H54 (cell line): Measurements from ENCODE around the gene ADGRV1.

ENCODE experiments used
- DNase-seq: peaks from one replicate; pipeline ENCODE4 v3.0.0; 2011; ENCODE audit warnings: low spot score, mixed read lengths; ENCODE audit not compliant: insufficient read length
- FAIRE-seq: peaks from 3 replicates; lab custom pipeline; 2011; peaks lifted over from hg19 to GRCh38; lab: Jason Lieb, UNC
- POLR2A ChIP-seq: IDR thresholded peaks from 2 replicates; pipeline ENCODE4 v1.6.1; 2011; ENCODE audit warnings: low read depth, mild to moderate bottlenecking, low read length

ADGRV1 gene

GRCh38 chr5:90866915-90867731 lies 308.5 kb downstream of the ADGRV1 start:
- TF ChIP-seq POLR2A: no peak
- FAIRE-seq (no peak), DNase-seq (no peak)

- DNase-seq (no peak), FAIRE-seq (no peak)
- TF ChIP-seq POLR2A: no peak
These were observed 310.2 kb downstream of the ADGRV1 start for GRCh38 chr5:90868799-90869198.

GRCh38 chr5:90871391-90871991 lies 312.9 kb downstream of the ADGRV1 start:
- no peak for DNase-seq
- no peak for FAIRE-seq
- no peak for TF ChIP-seq POLR2A

- DNase-seq (no peak), FAIRE-seq (no peak)
- TF ChIP-seq POLR2A: no peak
These were observed 314.5 kb downstream of the ADGRV1 start for GRCh38 chr5:90873033-90873517.

DNA sequence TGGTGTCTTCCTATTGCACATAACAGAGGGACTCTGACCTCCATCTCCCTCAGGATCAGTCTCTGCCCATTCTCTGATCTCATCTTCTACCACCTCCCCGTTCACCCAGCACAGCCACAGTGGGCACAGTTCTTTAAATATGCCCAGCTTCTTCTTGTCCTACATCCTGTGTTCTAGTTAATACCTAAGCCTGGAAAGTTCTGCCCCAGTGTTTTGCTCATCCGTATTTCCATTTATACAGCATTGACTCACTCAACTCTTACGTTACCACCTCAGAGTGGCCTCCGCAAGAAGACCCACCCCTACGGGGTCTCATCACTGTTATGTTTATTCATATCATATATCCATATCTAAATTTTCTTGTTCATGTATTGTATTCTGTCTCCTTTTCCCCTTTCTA lies 315.5 kb downstream of the ADGRV1 start:
- FAIRE-seq (no peak), DNase-seq (no peak)
- no peak for TF ChIP-seq POLR2A

DNA sequence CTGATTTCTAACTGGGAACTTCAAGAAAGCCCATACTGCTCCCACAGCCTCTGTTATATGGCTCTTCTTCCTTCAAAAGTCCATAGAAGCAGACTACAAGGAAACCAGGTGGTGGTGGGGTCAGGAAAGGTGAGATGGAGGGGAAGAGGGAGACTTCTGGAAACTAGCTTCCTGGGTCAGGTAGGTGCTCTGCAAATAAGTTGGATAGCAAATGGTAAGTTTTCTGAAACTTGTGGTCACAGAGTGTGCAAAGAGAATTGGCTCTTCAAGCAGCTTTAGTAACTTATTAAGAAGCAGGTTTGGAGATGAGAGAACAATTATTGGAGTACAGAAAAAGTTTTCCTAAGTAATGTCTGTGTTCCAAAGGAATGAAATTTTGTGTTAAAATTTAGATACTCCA lies 316.9 kb downstream of the ADGRV1 start:
- TF ChIP-seq POLR2A: no peak
- DNase-seq (no peak), FAIRE-seq (no peak)

GRCh38 chr5:90876366-90876765 lies 317.8 kb downstream of the ADGRV1 start:
- DNase-seq (no peak), FAIRE-seq (no peak)
- TF ChIP-seq POLR2A: no peak

DNA sequence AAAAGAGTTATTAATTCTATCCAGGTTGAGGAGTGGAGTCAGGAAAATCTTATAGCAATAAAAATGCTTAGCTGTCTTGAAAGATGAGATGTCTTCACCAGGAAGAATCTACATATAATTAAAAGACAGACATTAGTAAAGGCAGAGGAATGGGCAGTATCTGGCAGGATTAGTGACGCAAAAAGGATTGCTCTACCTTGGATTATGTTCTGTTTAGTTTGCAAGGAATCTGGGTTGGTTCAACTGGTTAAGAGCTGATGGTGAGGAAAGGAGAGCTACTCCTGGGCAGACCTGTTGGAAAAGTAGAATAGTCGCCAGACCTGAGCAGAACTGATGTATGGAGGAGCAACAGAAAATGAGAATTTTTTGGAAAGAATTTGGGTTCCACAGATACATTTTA lies 318.5 kb downstream of the ADGRV1 start:
- no peak for TF ChIP-seq POLR2A
- FAIRE-seq: no peak
- DNase-seq: no peak

DNA sequence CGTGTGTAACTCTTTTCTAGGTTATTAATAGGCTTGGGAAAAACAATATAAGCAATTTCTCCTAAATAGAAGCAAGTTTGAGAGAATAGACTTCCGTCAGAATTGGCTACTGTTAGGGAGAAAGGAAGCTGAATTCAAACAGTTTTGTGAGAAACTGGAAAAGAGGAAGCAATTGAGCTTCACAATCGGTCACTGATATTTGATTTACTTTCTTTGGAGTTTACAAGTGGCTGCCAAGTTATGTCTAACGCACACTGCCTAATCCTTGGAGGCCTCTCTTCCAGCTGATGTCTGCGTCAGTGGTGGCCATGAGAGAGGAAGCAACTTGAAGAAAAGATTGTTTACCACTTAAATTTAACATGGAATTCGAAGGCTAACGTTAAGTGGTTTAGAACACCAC lies 319.5 kb downstream of the ADGRV1 start:
- FAIRE-seq (no peak), DNase-seq (no peak)
- no peak for TF ChIP-seq POLR2A

- TF ChIP-seq POLR2A: no peak
- FAIRE-seq (peak; percentile 43), DNase-seq (no peak)
These were observed 320.1 kb downstream of the ADGRV1 start for GRCh38 chr5:90878549-90879196.

DNA sequence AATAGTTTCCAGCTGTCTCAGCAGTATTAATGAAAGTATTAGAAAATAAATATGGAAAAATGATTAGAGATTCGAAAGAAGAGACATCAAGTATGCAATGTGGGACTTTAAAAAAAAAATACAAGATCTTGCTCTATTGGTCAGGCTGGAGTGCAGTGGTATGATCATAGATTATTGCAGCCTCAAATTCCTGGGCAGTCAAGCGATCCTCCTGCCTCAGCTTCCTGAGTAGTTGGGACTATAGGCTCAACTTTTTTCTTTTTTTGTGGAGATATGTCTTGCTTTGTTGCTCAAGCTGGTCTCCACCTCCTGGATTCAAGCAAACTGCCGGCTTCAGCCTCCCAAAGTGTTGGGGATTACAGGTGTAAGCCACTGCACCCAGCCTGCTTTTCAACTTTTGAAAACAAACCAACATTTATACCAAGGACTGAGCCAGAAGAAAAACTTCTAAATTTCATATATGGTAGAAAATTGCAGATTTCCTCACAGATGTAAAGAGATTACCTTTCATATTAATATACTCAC lies 323.1 kb downstream of the ADGRV1 start:
- FAIRE-seq: no peak
- no peak for DNase-seq
- no peak for TF ChIP-seq POLR2A

DNA sequence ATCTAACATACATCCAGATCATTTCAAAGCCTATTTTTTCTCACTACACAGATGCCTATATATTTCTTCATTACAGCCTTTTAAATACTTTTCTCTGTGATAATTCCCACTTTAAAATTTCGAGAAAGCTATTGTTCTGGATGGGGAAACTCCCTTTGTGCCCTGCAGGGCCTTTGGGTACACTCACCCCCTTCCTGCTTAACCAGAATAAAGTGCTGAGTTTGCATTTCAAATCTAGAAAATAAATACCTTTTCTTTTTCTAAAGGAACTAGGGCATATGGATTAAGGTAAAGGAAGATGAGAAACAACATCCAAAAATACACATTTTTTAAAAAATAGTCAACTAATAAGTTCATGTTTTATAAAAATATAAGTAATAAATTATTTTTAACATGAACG lies 323.9 kb downstream of the ADGRV1 start:
- FAIRE-seq (no peak), DNase-seq (no peak)
- TF ChIP-seq POLR2A: no peak

GRCh38 chr5:90885180-90885868 lies 326.7 kb downstream of the ADGRV1 start:
- no peak for TF ChIP-seq POLR2A
- DNase-seq (no peak), FAIRE-seq (no peak)
